Left renal pelvis (tissue), 4 donors: ENCODE results near the gene DPYSL5. TPM values are rescaled to one million over a fixed set of nuclear protein-coding genes. Genes with fewer than 3 reads are reported as not detected.

Experiments
- DNase-seq, 4 donors: peaks; one replicate each; pipeline ENCODE4 v3.0.0-alpha.2; 2013; ENCODE audit warnings: low read depth in 4 of 4, low spot score in 3 of 4
- polyA plus RNA-seq, 4 donors: library from polyadenylated mRNA; unstranded; fragments of 120-200 nt; gene quantifications; one replicate each; pipeline ENCODE4 v1.2.1, GENCODE V29; 2013; ENCODE audit not compliant: insufficient read length in 4 of 4

Gene DPYSL5
- polyA plus RNA-seq, 4 donors: 2.3 to 8.5 (median 5.5) TPM

- no peak for DNase-seq
These were observed 135.8 kb downstream of the DPYSL5 start for GRCh38 chr2:26983746-26984145.

- DNase-seq: no peak
These were observed 137.9 kb downstream of the DPYSL5 start for GRCh38 chr2:26985807-26986206.

- DNase-seq: no peak
These were observed 138.6 kb downstream of the DPYSL5 start for GRCh38 chr2:26986576-26986975.

GRCh38 chr2:26988058-26988860 lies 140.3 kb downstream of the DPYSL5 start:
- no peak for DNase-seq

- no peak for DNase-seq
These were observed 141.2 kb downstream of the DPYSL5 start for GRCh38 chr2:26989156-26989555.

- no peak for DNase-seq
These were observed 143.8 kb downstream of the DPYSL5 start for GRCh38 chr2:26991717-26992116.

- DNase-seq: no peak
These were observed 145.8 kb downstream of the DPYSL5 start for GRCh38 chr2:26993768-26994167.

- no peak for DNase-seq
These were observed 147.1 kb downstream of the DPYSL5 start for GRCh38 chr2:26994983-26995382.

GRCh38 chr2:26997394-26997793 lies 149.5 kb downstream of the DPYSL5 start:
- no peak for DNase-seq

GRCh38 chr2:26998323-26998722 lies 150.4 kb downstream of the DPYSL5 start:
- no peak for DNase-seq

Other genes starting within 250 kb of the DPYSL5 start
- gene CIB4, start 206.8 kb upstream of the DPYSL5 start, polyA plus RNA-seq: under 1 TPM in 3 of 4 donors, not detected in 1; 0.50 to 0.78 (median 0.72) TPM
- gene KCNK3, start 155.4 kb upstream of the DPYSL5 start, polyA plus RNA-seq: 1 to 10 TPM in 3 of 4 donors, under 1 TPM in 1; 0.15 to 4.1 (median 1.9) TPM
- gene SLC35F6, start 83.8 kb upstream of the DPYSL5 start, polyA plus RNA-seq: 10 to 100 TPM; 13.2 to 19.1 (median 16.2) TPM
- 10 to 100 TPM; 15.8 to 16.9 (median 16.3) TPM for gene CENPA, start 62.1 kb upstream of the DPYSL5 start, polyA plus RNA-seq
- 10 to 100 TPM; 10.2 to 17.8 (median 13.1) TPM for gene MAPRE3, start 122.5 kb downstream of the DPYSL5 start, polyA plus RNA-seq
- 10 to 100 TPM; 56.9 to 90.7 (median 71.4) TPM for gene TMEM214, start 184.8 kb downstream of the DPYSL5 start, polyA plus RNA-seq
- gene AGBL5, start 203.5 kb downstream of the DPYSL5 start, polyA plus RNA-seq: 10 to 100 TPM; 30.8 to 66.8 (median 61.1) TPM
- 100 to 1,000 TPM; 212 to 268 (median 247) TPM for gene OST4, start 223.5 kb downstream of the DPYSL5 start, polyA plus RNA-seq
- gene EMILIN1, start 230.5 kb downstream of the DPYSL5 start, polyA plus RNA-seq: 100 to 1,000 TPM in 2 of 4 donors, 10 to 100 TPM in 2; 67.1 to 206 (median 91.1) TPM
- gene KHK, start 238.6 kb downstream of the DPYSL5 start, polyA plus RNA-seq: 10 to 100 TPM in 3 of 4 donors, 1 to 10 TPM in 1; 6.0 to 52.3 (median 36.3) TPM